ENCODE measurements around the gene AGPS.

DNA sequence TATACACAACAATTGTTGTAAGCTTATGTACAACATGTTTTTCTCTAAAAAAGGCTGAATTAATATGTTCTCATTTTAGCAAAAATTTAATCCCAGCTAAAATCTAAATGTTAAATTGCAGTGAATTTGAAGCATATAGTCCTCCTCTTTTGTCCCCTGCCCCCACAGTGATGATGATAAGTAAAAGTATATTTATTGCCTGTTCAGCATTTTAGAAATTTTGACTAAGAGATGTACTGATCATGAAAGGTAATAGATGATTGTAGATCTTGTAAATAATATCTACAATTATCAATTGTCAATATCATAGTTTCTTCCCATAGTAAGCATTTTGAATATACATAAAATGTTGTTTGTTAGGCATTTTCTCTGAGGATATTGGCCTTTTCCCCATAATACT lies 113.9 kb downstream of the AGPS start:
- TF ChIP-seq, protein P1, sequence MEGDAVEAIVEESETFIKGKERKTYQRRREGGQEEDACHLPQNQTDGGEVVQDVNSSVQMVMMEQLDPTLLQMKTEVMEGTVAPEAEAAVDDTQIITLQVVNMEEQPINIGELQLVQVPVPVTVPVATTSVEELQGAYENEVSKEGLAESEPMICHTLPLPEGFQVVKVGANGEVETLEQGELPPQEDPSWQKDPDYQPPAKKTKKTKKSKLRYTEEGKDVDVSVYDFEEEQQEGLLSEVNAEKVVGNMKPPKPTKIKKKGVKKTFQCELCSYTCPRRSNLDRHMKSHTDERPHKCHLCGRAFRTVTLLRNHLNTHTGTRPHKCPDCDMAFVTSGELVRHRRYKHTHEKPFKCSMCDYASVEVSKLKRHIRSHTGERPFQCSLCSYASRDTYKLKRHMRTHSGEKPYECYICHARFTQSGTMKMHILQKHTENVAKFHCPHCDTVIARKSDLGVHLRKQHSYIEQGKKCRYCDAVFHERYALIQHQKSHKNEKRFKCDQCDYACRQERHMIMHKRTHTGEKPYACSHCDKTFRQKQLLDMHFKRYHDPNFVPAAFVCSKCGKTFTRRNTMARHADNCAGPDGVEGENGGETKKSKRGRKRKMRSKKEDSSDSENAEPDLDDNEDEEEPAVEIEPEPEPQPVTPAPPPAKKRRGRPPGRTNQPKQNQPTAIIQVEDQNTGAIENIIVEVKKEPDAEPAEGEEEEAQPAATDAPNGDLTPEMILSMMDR (conservative IDR thresholded peaks at IDR 0.05 in 1 of 2, IDR thresholded peaks at IDR 0.05 in 1 of 2; ENCODE audit: low read depth in 1 of 2, low read length in 2 of 2), result no peak
- no peak for TF ChIP-seq EZH2 (IDR thresholded peaks at IDR 0.05; ENCODE audit: low read length, missing control alignments)
